GM15510 (cell line): ENCODE data around the gene OMG.
A peak's percentile ranks its signal among the peaks of the same experiment; 100 is the strongest.

Experiments
- POLR2A ChIP-seq: IDR thresholded peaks from 3 replicates; pipeline ENCODE4 v1.6.1; 2011; ENCODE audit warnings: borderline replicate concordance; ENCODE audit not compliant: insufficient read length; ENCODE audit errors: extremely low read depth

The OMG gene

DNA sequence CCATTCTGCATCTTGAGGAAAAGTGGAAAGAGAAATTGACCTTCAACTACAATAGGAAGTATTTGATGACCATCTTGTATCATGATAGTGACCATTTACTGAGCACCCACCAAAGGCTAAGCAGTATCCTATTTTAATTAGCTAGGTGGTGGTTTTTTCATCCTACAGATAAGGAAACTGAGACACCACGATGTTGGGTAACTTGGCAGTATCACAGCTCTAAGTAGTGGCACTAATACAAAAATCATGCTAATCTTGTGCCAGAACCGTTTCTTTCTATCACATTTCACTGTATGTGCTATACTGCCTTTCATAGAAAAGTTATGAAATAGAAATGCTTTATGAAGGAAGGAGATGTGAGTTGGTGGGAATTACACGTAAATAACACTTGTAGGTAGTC is 14.5 kb upstream of the OMG start:
- no peak for TF ChIP-seq POLR2A

GRCh38 chr17:31310886-31311285 is 13.8 kb upstream of the OMG start:
- TF ChIP-seq POLR2A, result no peak

DNA sequence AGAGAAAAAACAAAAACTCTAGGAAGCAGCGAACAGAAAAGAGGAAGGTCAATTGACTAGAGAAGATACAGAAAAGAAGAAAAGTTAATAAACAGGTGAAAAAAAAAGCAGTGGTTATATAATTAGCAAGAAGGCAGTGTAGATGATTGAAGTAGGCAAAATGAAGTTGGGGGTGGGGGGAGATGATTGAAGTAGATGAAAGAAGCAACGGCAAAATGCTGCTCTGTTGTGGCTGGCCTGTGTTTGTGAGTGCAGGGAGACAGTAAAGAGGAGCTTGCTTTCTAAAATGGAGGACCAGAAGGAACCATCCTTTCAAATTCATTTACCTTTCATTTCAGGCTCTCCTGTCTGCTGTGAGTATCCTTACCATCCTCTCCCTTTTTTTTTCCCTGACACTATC is 13.2 kb upstream of the OMG start:
- TF ChIP-seq POLR2A, result peak; percentile 19

DNA sequence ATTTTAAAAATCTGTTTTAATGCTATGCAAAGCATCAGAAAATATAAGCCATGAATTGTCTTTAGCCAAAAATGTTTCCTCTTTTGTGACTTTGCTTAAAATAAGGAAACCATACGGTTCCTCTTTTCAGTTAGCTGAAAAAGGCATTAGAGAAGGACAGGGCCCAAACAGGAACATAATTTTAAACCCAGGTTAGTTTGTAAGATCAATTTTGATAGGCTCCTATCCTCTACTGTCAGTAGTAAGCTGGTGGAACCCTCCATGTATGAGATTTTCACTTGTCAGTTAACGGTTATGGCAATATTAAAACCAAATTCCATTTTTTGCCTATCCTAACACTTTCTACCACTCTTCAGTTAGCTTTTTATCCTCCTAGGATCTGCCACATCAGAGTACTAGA is 12.5 kb upstream of the OMG start:
- TF ChIP-seq POLR2A, result no peak

DNA sequence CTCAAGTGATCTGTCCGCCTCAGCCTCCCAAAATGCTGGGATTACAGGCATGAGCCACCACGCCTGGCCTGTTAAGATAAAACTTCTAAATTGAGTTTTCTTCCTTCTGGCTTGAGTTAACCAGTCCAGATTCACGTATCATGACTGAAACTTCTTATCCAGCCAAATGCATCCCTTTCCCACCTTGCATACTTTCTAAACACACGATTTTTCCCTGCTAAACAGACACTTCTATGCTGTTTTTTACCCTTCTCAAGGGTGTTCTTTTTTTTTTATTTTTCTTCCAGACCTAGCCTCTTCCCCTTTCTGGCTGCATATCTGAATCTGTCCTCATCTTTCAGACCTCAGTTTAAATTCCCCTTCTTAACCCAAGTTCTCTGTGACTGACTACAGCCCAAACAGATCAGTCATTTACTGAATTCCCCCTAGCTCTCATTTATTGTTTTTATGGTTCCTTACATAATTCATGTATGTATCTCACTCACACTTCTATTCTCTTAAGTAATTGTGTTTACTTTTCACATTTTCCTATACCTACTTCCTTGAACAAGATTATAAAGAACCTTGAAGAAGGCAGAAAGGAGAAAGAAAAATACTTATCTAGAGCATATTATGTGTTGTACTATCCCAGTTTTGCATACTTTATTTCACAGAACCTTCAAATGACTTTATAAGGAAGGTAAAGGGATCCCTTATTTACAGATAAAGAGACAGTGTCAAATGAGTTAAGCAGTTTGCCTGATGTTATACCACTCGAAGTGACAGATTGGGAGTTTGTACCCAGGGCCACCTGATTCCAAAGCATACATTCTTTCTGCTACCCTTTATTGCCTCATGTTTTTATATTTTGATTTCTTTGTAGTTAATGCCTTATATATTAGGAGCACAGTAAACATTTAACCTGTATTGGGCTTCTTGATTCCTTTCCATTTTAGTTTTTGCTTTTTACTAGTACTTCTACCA is 11.6 kb upstream of the OMG start:
- TF ChIP-seq POLR2A, result no peak

DNA sequence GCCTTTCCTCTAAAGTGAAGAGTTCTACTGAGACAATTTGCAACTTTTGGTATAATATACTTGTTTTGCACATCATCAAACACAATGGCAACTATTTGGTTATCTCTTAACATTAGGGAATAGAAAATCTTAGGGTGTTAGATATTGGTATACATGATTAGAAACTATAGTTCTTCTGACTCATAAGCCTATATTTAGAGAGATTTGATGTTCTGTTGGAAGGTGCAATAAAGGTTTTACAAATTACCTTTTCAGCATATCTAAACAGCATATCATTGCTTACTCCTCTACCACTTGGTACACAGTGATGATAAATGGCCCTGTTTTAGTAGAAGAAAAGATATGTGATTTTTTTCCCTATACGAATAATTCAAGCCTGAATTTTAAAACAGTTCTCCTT is 10.6 kb upstream of the OMG start:
- TF ChIP-seq POLR2A, result no peak

DNA sequence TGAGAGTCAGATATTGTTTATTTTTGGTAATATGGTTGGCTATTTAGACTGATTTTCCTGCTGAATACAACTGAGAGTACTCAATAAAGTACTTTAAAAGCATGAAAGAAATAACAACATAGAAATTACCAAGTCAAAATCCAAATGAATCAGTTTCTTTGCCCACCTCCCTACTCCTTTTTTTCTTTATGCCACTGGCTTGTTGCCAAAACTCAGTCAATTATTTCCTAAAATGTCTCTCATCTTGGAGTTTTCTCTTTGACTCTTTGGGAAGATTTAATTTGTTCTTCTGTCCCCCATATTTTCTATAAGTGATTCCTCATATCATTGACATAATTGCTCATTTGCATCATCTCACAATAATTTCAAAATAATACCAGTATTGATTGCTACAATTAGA is 2.6 kb upstream of the OMG start:
- no peak for TF ChIP-seq POLR2A

DNA sequence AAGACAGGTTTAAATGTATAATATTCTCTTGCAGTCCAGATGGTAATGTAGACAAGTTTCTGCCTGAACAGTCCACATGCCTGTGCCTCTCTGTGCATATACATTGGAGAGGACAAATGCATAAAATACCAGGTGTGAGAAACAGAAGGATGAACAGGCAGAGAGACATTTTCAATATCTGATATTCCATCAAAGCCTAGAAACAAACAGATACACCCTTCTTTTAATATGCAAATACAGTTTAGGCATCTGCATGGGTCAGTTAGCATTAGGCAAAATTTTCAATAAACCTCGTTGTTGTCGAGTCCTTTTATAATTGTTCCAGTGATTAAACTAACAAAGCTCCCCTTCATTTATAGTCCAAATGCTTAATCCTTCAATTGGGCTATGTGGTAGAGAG is 897 bp downstream of the OMG start:
- TF ChIP-seq POLR2A, result no peak

- no peak for TF ChIP-seq POLR2A
Observed at GRCh38 chr17:31295489-31295871, 1.6 kb downstream of the OMG start.

- TF ChIP-seq POLR2A, result no peak
Observed at GRCh38 chr17:31294820-31295488, 2.1 kb downstream of the OMG start.

DNA sequence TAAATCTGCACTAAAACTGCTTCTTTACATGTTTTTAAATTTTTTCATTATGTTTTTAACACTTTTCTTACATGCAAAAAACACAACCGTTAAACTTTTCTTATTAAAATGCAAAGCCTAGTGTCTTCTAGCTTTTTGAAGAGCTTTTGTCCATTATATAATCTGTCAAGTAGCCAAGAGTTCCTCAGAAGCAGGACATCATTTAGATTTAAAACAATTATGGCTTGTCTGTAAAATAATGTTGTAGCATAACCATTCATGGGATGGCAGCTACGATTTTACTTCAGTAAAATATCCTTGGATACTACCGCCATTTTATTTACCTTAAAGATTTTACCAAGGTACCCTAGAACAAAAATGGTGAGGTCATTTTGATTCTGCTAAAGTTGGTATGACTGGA is 2.8 kb downstream of the OMG start:
- no peak for TF ChIP-seq POLR2A

DNA sequence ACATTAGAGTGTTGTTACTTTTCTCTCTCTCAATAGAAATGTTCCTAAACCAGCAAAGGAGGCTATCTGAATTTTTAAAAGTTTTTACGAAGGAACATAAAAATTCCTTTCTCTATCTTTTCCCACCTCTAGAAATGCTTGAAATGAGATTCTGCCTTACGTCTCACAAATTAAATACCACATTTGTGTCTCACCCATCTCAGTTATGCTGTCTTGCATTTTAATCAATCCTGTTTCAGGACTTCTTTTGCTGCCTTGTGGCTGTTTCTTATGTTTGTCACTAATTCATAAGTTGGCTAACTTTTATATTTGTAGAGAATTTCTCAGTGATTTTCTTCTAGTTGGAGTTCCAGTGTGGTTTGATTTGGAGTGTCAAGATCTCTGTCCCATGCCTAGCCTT is 3.5 kb downstream of the OMG start:
- no peak for TF ChIP-seq POLR2A

DNA sequence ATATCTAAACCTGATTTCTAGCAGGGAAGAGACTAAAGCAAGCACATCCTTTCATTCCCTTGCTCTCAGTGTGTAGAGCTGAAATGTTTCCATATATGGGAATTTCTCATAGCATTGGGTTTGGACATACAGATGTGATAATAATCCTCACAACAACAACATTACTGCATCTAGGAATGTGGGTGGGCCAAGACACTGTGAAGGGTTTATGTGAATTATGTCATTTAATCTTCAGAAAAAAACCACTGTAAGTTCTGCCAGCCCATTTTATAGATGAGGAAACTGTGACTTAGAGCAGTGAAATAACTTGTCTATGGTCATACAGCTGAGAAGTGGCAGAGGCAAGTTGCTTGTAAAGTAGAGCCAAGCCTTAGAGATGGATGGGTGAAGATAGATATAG is 5.2 kb downstream of the OMG start:
- TF ChIP-seq POLR2A, result no peak

DNA sequence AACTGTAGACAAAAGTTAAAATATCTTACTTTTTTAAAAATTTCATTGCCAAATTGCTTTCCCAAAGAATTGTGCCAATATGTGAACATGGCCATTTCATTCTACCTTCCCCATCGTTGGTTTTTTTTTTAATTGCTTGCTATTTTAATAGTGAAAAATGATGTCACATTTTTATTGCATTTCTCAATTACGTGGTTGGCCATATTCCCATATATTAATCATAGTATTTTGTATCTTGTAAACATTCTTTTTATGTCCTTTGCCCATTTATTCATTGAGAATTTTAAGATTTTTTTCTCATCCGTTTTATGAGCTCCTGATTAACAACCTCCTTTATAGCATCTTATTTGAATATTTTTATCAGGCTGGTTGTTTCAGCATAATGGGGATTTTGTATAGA is 7.2 kb downstream of the OMG start:
- TF ChIP-seq POLR2A, result no peak

DNA sequence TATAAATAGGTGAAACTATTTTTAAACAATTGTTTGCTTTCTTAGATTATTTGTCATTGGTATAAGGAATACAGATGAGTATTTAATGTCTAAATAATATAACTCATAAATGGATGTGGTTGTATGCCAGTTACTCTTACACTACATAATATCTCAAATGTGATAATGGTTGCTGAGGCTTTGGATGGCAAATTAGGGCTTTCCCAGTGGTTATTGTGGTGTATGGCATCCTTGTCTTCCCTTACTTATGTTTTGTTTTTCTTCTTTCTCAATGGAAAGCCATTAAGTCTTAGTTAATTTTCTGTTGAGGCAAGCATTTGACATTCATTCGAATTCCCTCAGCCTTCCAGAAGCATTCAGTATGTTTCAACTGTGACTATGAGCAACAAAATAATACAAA is 10.5 kb downstream of the OMG start:
- no peak for TF ChIP-seq POLR2A

GRCh38 chr17:31283841-31284240 is 13.2 kb downstream of the OMG start:
- no peak for TF ChIP-seq POLR2A

DNA sequence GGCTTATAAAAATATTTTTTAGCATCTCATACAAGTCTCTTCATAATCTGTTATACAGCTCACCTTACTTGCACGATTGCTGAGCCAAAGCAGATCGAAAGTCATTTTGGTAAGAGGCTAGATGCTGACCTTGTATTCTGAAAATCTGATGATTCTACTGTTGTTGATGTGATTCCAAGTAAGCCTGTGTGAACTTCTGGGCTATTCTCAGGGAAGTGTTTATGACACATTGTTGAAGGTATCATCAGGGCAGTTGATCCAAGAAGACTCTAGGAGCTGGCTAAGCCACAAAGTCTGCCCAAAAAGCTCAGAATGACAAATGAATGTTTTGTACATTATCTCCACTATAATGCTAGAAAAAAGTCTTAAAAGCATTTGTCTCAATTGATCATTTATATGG is 16.0 kb downstream of the OMG start:
- TF ChIP-seq POLR2A, result no peak

DNA sequence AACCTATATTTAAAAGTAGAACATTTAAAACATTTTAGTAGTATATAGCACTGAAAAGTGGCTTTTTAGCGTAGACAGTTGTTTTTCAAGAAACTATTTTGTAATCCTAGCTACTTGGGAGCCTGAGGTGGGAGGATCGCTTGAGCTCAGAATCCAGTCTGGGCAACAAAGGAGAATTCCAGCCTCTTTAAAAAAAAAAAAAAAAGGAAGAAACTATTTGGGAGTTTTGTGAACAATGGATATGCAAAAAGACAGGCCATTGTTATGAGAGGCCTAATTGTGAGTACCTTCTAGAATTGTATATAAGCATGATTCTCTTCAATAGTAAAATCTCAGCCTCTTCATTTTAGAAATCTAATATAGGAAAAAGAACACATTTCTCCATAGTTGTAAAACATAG is 17.6 kb downstream of the OMG start:
- no peak for TF ChIP-seq POLR2A
